ENCODE data around the gene PLEKHA6.

Gene PLEKHA6

DNA sequence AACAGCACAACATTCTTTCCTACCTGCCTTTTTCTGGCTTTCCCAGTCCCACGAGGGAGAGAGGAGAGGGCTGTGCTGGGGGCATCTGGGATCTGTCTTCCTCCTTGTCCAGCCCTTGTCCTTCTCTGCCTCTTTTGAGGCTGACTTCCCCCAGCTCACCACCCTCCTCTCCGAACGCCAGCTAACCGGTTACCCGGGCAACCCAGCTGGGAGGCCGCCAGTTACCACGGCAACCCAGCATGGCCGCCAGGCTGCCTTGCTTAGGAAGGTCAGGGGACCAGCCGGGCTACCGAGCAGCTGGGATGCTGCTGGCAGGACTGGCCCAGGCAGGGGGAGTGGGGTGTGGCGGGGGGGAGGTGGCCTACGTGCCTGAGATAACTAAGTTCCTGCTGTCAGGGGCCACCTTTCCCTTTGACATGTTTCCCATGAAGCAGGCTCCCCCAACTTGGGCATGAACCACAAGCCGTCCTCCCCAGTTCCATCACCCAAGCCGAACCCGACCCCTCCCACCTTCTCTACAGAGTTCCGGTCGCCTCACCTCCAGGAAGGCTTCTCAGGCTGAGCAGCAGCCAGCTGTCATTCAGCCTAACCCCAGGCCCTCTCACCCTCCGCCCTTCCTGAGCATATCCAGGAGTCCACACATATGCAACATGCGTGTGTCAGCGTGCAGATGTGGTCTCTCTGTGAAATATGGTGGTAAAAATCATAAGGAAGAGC, 8.7 kb downstream of the PLEKHA6 start:
- H3K4me3 ChIP-seq (ENCODE audit: low read depth, low read length): peak overlapping the region; percentile 22
- in situ Hi-C loops (cut with HindIII; ENCODE audit: low sequenced_read_pairs): no loop called here
- peak; percentile 35 for DNase-seq (ENCODE audit: low read depth)
- TF ChIP-seq, protein P1, sequence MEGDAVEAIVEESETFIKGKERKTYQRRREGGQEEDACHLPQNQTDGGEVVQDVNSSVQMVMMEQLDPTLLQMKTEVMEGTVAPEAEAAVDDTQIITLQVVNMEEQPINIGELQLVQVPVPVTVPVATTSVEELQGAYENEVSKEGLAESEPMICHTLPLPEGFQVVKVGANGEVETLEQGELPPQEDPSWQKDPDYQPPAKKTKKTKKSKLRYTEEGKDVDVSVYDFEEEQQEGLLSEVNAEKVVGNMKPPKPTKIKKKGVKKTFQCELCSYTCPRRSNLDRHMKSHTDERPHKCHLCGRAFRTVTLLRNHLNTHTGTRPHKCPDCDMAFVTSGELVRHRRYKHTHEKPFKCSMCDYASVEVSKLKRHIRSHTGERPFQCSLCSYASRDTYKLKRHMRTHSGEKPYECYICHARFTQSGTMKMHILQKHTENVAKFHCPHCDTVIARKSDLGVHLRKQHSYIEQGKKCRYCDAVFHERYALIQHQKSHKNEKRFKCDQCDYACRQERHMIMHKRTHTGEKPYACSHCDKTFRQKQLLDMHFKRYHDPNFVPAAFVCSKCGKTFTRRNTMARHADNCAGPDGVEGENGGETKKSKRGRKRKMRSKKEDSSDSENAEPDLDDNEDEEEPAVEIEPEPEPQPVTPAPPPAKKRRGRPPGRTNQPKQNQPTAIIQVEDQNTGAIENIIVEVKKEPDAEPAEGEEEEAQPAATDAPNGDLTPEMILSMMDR (IDR thresholded peaks at IDR 0.05; ENCODE audit: low read depth, low read length, missing control alignments): no peak

DNA sequence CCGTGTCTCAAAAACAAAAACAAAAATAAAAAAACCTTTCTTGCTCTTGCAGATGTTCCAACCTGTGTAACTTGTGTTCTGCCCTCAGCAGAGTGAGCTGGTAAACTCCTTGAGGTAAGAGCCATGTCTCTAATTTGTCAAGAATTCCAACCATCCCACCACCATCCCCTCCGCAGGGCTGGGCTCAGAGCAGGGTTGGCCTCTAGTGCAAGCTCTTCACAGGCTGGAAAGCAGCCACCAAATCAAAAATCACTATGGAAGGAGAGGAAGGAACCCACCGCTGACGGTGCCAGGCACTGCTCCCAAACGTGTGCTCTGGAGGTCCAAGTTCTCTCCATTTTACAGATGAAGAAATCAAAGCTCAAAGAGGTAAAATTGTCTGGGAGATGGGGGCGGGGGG, 9.4 kb downstream of the PLEKHA6 start:
- in situ Hi-C loops (cut with HindIII; ENCODE audit: low sequenced_read_pairs): no loop called here
- DNase-seq (ENCODE audit: low read depth): no peak
- peak overlapping the region; percentile 22 for H3K4me3 ChIP-seq (ENCODE audit: low read depth, low read length)
- TF ChIP-seq, protein P1 (IDR thresholded peaks at IDR 0.05; ENCODE audit: low read depth, low read length, missing control alignments): no peak

DNA sequence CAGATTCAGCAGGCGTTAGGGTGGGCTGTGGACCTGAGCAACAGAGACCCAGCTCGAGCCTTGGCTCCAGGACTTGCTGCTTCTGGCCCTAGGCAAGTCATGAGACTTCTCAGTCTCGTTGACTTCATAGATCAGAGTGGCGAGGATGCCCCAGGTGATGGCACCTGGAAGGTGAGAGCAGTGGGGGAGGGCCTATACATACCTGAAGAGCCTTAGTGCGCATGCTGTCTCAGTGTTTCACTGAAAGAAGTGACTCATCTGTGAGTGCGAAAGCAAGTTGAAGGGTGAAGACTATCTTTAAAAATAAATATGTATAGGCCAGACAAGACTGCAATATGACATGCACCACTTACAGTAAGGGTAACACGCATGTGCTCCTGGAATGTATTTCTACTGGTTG, 10.1 kb downstream of the PLEKHA6 start:
- TF ChIP-seq, protein P1 (IDR thresholded peaks at IDR 0.05; ENCODE audit: low read depth, low read length, missing control alignments): no peak
- in situ Hi-C loops (cut with HindIII; ENCODE audit: low sequenced_read_pairs): no loop called here

DNA sequence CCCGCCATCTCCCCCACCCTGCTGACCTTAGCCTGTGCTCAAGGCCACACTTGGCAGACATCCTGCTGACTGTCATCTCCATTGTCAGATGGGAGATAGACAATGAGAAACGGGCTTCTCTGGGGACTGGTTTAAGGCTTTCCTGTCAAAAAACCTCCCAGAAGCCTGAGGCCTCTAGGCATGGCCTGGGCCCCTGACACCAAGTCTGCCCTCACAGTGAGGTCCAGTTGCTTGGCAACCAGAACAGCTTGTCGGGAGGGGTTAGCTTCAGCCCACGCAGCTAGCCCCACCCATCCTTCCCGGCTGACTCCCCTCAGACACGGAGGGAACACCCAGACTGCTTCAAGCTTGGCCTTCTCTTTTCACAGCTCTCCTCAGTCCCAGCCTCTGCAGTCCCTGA, 11.0 kb downstream of the PLEKHA6 start:
- no peak overlapping the region for H3K4me3 ChIP-seq (ENCODE audit: low read depth, low read length)
- no peak for DNase-seq (ENCODE audit: low read depth)
- in situ Hi-C loops (cut with HindIII; ENCODE audit: low sequenced_read_pairs): no loop called here
- TF ChIP-seq, protein P1 (IDR thresholded peaks at IDR 0.05; ENCODE audit: low read depth, low read length, missing control alignments): no peak

More for the DNA sequence above, 10.1 kb downstream of the PLEKHA6 start:
- no peak for DNase-seq (ENCODE audit: low read depth)
- no peak overlapping the region for H3K4me3 ChIP-seq (ENCODE audit: low read depth, low read length)

DNA sequence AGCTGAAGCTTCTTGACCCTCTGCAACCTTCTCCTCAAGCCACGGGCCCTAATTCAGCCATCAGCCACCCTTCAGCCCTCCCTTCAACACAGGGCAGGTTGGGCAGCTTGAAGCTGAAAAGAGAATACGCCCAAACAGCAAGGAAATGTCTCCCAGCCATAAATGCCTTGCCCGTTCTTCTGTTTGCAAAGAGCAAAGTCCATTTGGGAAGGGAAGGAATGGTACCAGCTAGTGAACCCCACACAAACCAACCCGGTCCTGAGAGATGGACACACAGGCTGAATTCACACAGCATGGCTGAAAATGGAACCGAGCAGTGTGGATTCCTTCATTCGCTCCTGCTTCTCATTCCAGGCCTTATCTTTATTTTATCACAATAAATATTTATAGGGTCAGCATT, 11.5 kb downstream of the PLEKHA6 start:
- H3K4me3 ChIP-seq (ENCODE audit: low read depth, low read length): no peak overlapping the region
- in situ Hi-C loops (cut with HindIII; ENCODE audit: low sequenced_read_pairs): no loop called here
- DNase-seq (ENCODE audit: low read depth): no peak
- TF ChIP-seq, protein P1 (IDR thresholded peaks at IDR 0.05; ENCODE audit: low read depth, low read length, missing control alignments): no peak

DNA sequence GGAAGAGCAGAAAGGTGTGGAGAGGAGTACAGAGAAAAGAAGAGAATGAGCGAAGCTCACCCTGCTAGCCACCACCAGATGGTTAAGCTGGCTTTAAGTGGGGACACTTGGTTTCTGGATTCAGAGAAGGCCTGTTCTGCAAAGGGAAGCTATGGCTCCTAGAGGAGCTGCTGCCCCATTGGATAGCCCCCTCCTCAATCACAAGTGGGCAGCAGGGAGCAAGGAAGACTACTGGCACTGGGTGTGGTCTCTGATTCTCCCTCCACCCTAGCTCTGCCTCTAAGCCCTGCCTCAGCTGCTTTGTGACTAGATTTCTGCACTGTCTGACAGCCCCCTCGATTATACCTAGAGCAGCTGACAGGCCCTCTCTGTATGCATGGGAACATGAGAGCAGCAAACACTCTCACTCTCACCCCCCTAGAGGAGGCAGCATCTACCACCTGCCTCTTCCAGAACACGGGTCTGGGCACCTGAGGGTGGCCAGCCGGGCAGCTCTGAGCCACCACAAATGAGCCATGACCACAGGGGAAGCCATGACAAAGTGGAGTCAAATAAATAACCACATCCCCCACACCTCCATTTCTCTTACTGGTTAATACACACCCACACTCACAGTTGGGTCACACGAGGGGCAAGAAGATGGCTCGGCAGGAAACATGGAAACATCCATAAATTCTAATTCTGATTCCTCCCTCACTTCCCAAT, 13.6 kb downstream of the PLEKHA6 start:
- in situ Hi-C loops (cut with HindIII; ENCODE audit: low sequenced_read_pairs): no loop called here
- DNase-seq (ENCODE audit: low read depth): no peak
- TF ChIP-seq, protein P1 (IDR thresholded peaks at IDR 0.05; ENCODE audit: low read depth, low read length, missing control alignments): no peak
- H3K4me3 ChIP-seq (ENCODE audit: low read depth, low read length): no peak overlapping the region
